Measurements from ENCODE around the gene NKX6-2. TPM values are rescaled to one million over a fixed set of nuclear protein-coding genes. Genes with fewer than 3 reads are reported as not detected.
A peak's percentile ranks its signal among the peaks of the same experiment; 100 is the strongest.

Gene NKX6-2
- total and polyA plus RNA-seq, 2 of the 8 experiments (the other 6 are each of a cell fraction or from before 2014, with no cell fraction given), result 0.06 TPM; not detected in 1

DNA sequence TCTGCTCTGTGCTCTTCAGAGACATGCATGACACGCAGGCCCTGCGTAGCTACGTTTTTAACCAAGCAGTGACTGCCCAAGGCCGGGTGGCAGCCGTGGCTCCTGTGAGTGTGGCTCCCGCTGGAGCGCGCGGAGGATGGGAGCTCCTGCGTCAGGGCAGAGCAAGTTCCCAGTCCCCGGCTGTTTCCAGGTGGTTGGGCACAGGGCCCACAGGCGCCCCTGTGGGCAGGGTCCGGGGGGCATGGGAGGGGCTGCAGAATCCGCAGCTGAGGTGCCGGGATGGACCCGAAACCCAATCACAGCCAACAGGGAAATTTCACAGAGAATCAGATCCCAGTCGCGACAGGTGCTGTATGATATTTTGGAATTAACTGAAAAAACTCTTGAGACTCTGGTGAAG lies 9.8 kb downstream of the NKX6-2 start:
- H2BK12ac ChIP-seq (ENCODE audit: low read depth, low read length), result 0 out of 2 replicates have a peak overlapping the region, but pooled peaks have one; percentile 50
- no peaks in the 10 kb centered on the region for H3K79me2 ChIP-seq (ENCODE audit: control insufficient read depth in 1 of 2, insufficient read depth in 2 of 2, low read length in 2 of 2)
- CTCF ChIA-PET (ENCODE audit: partially characterized antibody), result interaction anchor here (1.3 kb wide), 1 partner anchor 17 kb away, joined by 5 read pairs; no protein-coding TSS in a partner anchor
- no peak overlapping the region for H4K91ac ChIP-seq (replicated peaks; ENCODE audit: insufficient read length, low read length)
- POLR2A ChIA-PET (ENCODE audit: partially characterized antibody), result interaction anchor here (1.1 kb wide), 1 partner anchor 32 kb away, joined by 3 read pairs; no protein-coding TSS in a partner anchor
- no peak overlapping the region for H2BK15ac ChIP-seq (ENCODE audit: low read length)
- no peak overlapping the region for H3K9ac ChIP-seq (replicated peaks in 1 of 4; ENCODE audit: extremely low read depth in 1 of 4, low read depth in 3 of 4, low read length in 3 of 4)
- H2AFZ ChIP-seq (ENCODE audit: low read length), result no peak overlapping the region
- H4K8ac ChIP-seq (ENCODE audit: extremely low read depth, insufficient read depth, low read length), result no peak overlapping the region
- H3K4me1 ChIP-seq (replicated peaks in 1 of 4; ENCODE audit: control insufficient read depth in 3 of 4, insufficient read depth in 4 of 4, low read length in 3 of 4), result peaks cover 0 to 11% (median 6%) of the 10 kb centered on the region in 4 experiments; a peak in 6 of 7 replicates
- H3K9me3 ChIP-seq (ENCODE audit: insufficient read depth in 2 of 2, low read depth in 1 of 2, low read length in 1 of 2), result peaks cover 0 to 3% of the 10 kb centered on the region in 2 experiments; a peak in 1 of 4 replicates
- no peaks in the 10 kb centered on the region for H3K23me2 ChIP-seq (ENCODE audit: low read depth, low read length)
- H2BK20ac ChIP-seq (ENCODE audit: low read length), result no peak overlapping the region
- H3K4ac ChIP-seq (replicated peaks; ENCODE audit: insufficient read length, low read depth, low read length), result no peak overlapping the region
- H4K20me1 ChIP-seq (replicated peaks in 1 of 2; ENCODE audit: control insufficient read depth in 1 of 2, insufficient read depth in 2 of 2, low read length in 2 of 2), result peaks cover 0 to 3% of the 10 kb centered on the region in 2 experiments
- H3K18ac ChIP-seq (ENCODE audit: extremely low read depth, low read length), result no peak overlapping the region
- H3K4me3 ChIP-seq (ENCODE audit: extremely low read depth in 1 of 4, insufficient read depth in 2 of 4, low read depth in 3 of 4, low read length in 4 of 4), result no peak overlapping the region
- H3K14ac ChIP-seq (ENCODE audit: insufficient read length), result no peak overlapping the region
- H3K79me1 ChIP-seq (ENCODE audit: low read depth, low read length), result no peaks in the 10 kb centered on the region; the same call in 1 of the 2 replicates
- H3K27ac ChIP-seq (ENCODE audit: low read depth, low read length), result no peak overlapping the region
- H3K27me3 ChIP-seq (replicated peaks in 1 of 4; ENCODE audit: control insufficient read depth in 3 of 4, extremely low read depth in 1 of 4, insufficient read depth in 3 of 4, low read length in 3 of 4), result peaks cover 0 to 2% (median under 1%) of the 10 kb centered on the region in 4 experiments; a peak in 3 of 7 replicates
- no peak overlapping the region for H3K4me2 ChIP-seq (ENCODE audit: insufficient read depth in 1 of 2, low read depth in 2 of 2, low read length in 2 of 2)
- H2BK120ac ChIP-seq (replicated peaks; ENCODE audit: low read depth, low read length), result no peak overlapping the region
- no peak overlapping the region for H2AK5ac ChIP-seq (ENCODE audit: low read depth, low read length)
- FAIRE-seq (no peak), DNase-seq (ENCODE audit: low read depth in 1 of 2, low spot score in 2 of 2) (no peak)
- 85% methylated on average over 18 of the region's 18 CpGs; no CpG with 5 or more reads in 1 of the 2 experiments for WGBS, 2 experiments (ENCODE audit: extremely low coverage in 1 of 2, insufficient coverage in 1 of 2, insufficient read length in 1 of 2, insufficient replicate concordance in 2 of 2, low coverage in 1 of 2, low lambda C conversion rate in 2 of 2, missing lambda C conversion rate in 1 of 2)
- H2BK5ac ChIP-seq (ENCODE audit: low read depth, low read length), result no peak overlapping the region
- H3K56ac ChIP-seq (replicated peaks; ENCODE audit: insufficient read length, low read depth, low read length), result no peak overlapping the region
- no peak overlapping the region for H3K23ac ChIP-seq (ENCODE audit: insufficient read length)
- TF ChIP-seq TBP (IDR thresholded peaks at IDR 0.05; ENCODE audit: low read depth, low read length), result no peak
- TF ChIP-seq CBX5 (IDR thresholded peaks at IDR 0.05; ENCODE audit: low read depth, low read length), result no peak
- TF ChIP-seq EP300 (IDR thresholded peaks at IDR 0.05; ENCODE audit: borderline replicate concordance in 1 of 2, low read depth in 2 of 2, low read length in 2 of 2), result no peak
- TF ChIP-seq GTF2F1 (IDR thresholded peaks at IDR 0.05; ENCODE audit: borderline replicate concordance, low read depth, low read length), result no peak
- TF ChIP-seq RXRA (IDR thresholded peaks at IDR 0.05; ENCODE audit: insufficient read depth, low read depth, low read length), result no peak
- no peak for TF ChIP-seq EZH2 (IDR thresholded peaks at IDR 0.05; ENCODE audit: low read depth, low read length, severe bottlenecking)
- TF ChIP-seq POLR2AphosphoS5 (IDR thresholded peaks at IDR 0.05; ENCODE audit: low read depth, low read length), result no peak
- no peak overlapping the region for H4K5ac ChIP-seq (ENCODE audit: insufficient read length, low read depth, low read length)
- no peaks in the 10 kb centered on the region for H3K36me3 ChIP-seq (ENCODE audit: control insufficient read depth in 2 of 4, insufficient read depth in 4 of 4, low read length in 3 of 4)

Data from H1 (cell line).